IPS-20b (cell line): ENCODE data around the gene TEAD3.
A peak's percentile ranks its signal among the peaks of the same experiment; 100 is the strongest.

Experiments
- H3K27ac ChIP-seq: one replicate; pipeline ENCODE4 v1.5.1; 2013; ENCODE audit warnings: low read length
- H3K27me3 ChIP-seq: 2 replicates; pipeline ENCODE4 v1.6.1; 2013; ENCODE audit warnings: mild to moderate bottlenecking, low read length, inconsistent platforms; ENCODE audit not compliant: insufficient read depth
- H3K36me3 ChIP-seq: 2 replicates; pipeline ENCODE4 v1.6.1; 2013; ENCODE audit warnings: low read depth, mild to moderate bottlenecking, inconsistent platforms, low read length, moderate library complexity; ENCODE audit not compliant: insufficient read depth
- H3K4me1 ChIP-seq: 2 replicates; pipeline ENCODE4 v1.6.1; 2013; ENCODE audit warnings: mild to moderate bottlenecking, control low read depth, inconsistent platforms, low read length, moderate library complexity; ENCODE audit not compliant: insufficient read depth
- H3K4me3 ChIP-seq: 2 replicates; pipeline ENCODE4 v1.5.1; 2013; ENCODE audit warnings: mild to moderate bottlenecking, low read length, inconsistent platforms
- H3K9ac ChIP-seq: 2 replicates; pipeline ENCODE4 v1.6.1; 2013; ENCODE audit warnings: low read depth, mild to moderate bottlenecking, inconsistent platforms, low read length, moderate library complexity
- H3K9me3 ChIP-seq: 2 replicates; pipeline ENCODE4 v1.6.1; 2013; ENCODE audit warnings: mild to moderate bottlenecking, low read depth, low read length, inconsistent platforms; ENCODE audit not compliant: insufficient read depth

The TEAD3 gene

DNA sequence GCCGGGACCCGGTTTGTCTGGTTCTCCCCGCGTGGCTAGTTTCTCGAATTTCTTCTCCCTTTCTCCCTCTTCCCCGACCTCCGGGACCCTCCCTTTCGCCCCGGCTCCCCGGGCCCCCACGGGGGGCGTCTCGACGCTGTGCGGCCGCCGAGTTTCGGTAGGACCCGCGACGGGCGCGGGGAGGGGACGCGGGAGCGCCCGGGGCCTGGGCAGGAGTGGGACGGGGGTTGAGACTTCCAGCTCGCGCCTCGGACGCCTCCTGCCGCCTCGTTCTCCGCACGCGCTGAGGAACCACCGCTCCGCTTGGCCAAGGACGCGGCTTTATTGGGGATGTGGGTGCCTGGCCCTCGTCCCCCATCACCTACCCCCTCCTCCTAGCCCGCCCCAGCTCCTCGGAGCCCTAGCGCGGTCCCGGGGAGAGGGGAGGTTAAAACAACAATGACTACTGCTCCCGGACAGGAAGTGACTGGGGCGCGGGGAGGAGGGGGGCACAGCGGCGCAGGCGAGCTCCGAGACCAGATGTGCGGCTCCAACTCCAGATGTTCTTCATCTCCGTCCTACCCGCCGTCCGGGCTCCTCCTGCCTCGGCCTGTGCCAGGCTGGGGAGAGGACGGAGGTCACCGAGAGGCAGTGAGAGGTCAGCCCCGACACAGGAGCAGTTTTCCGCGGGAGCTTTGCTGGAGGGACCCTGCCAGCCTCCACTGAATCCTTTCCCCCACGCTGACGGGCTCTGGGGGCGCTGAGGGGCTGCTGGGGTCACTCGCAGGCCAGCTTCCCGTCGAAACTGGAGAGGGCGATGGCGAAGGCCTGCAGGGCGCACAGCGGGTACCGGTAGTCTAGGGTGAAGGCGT is 917 bp upstream of the TEAD3 start:
- Histone ChIP-seq H3K4me1 (peaks cover 34% of the 10 kb centered on the region), H3K4me3 (peak overlapping the region; percentile 80), H3K27ac (peak overlapping the region; percentile 72), H3K9ac (peak overlapping the region; percentile 88), H3K36me3 (no peaks in the 10 kb centered on the region), H3K27me3 (peaks cover 38% of the 10 kb centered on the region), H3K9me3 (no peaks in the 10 kb centered on the region)

DNA sequence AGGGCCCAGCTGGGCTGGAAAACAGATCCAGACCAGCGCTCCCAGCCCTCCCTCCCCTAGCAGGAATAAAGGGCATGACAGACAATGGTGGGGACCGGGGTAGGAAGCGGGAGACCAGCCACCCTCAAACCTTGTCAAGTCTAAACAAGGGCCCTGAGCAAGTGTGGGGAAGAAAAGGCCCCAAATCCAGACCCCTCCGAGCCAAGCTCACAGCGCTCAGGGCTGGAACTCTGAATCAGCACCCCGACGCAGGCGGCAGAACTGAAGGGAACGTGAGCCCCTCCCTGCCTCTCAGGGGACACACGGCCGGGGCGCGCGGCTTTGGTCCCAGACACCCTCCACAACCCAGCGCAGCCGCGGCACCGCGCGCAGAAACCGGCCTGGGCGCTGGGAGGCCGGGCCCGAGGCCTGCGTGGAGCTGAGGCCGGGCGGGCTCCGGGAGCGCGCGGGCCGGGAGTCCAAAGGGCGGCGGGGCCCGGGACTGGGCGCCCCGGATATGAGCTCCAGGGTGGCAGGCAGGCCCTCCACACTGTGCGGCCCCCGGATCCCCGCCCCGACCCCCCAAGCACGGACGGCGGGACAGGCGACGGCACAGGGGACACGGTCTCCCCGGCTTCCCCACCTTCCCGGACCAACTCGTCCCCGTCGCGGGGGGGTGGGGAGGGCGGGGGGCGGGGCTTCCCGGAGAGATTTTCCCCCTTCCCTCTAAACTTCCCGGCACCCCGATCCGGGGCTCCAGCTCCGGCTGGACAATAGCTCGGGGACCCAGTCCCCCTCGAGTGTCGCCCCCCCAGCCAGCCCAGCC is 641 bp downstream of the TEAD3 start:
- no peaks in the 10 kb centered on the region for H3K36me3 ChIP-seq
- H3K9me3 ChIP-seq = no peaks in the 10 kb centered on the region
- H3K4me3 ChIP-seq = peak overlapping the region; percentile 80
- H3K27me3 ChIP-seq = peaks cover 38% of the 10 kb centered on the region
- peaks cover 50% of the 10 kb centered on the region for H3K4me1 ChIP-seq
- peak overlapping the region; percentile 69; the same call in 1 of the 2 replicates for H3K9ac ChIP-seq
- no peak overlapping the region for H3K27ac ChIP-seq

DNA sequence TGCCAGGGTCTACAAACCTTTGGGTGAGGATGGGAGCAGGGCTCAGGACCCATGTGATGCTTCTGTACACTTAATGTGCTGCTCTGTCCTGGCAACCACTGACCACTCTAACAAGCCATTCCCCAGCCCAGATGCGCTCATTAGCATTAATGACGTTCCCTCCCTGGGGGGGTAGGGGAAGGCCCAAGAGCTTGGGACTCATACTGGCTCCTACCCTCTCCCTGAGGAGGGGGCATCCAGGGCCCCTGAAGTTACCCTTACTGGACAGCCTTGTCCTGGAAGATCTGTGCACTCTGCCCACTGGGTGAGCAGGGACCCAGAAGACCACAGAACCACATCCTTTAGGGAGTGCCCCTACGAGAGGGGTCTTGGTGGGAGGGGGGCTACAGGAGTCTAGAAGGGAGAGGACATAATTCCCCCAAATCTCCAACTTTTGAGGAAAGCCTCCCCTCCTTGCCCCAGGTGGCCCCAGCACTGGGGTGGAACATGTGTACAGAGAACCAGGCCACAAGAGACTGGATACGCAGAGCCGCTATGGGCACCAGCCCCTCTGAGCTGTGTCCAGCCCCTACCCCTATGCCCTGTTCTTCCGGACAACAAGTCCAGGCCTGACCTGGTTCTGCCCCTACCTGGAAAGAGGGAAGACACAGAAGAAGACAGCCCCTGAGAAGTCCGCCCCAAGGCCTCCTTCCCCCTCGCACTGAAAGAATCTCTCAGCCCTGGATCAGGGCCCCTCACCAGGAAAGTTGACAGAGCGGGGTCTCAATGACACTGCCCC is 1.4 kb downstream of the TEAD3 start:
- Histone ChIP-seq H3K9me3 (no peaks in the 10 kb centered on the region), H3K27ac (no peak overlapping the region), H3K27me3 (peaks cover 38% of the 10 kb centered on the region), H3K4me3 (peak overlapping the region; percentile 80), H3K4me1 (peaks cover 58% of the 10 kb centered on the region), H3K36me3 (no peaks in the 10 kb centered on the region), H3K9ac (peak overlapping the region; percentile 69; the same call in 1 of the 2 replicates)

GRCh38 chr6:35494161-35494563 is 2.7 kb downstream of the TEAD3 start:
- Histone ChIP-seq H3K27ac (no peak overlapping the region), H3K27me3 (peaks cover 30% of the 10 kb centered on the region), H3K4me3 (no peak overlapping the region), H3K9me3 (no peaks in the 10 kb centered on the region), H3K36me3 (no peaks in the 10 kb centered on the region), H3K4me1 (peaks cover 63% of the 10 kb centered on the region), H3K9ac (no peak overlapping the region)

GRCh38 chr6:35493307-35493983 is 3.4 kb downstream of the TEAD3 start:
- Histone ChIP-seq H3K9ac (no peak overlapping the region), H3K4me1 (peaks cover 59% of the 10 kb centered on the region), H3K27me3 (peaks cover 23% of the 10 kb centered on the region; the same call in 1 of the 2 replicates)

DNA sequence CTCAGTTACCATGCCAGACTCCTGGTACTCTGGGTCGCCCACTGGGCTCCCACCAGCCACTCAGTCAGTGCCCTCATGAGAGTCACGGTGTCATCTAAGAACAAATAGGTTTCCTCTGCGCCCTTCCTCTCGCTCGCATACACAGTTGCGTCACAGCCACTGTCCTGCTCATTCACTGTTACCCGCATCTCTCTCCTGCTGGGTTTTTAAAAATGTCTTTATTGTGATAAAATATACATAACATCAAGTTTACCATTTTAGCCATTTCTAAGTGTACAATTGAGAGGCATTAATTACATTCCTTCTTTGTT is 4.0 kb downstream of the TEAD3 start:
- Histone ChIP-seq H3K9me3 (no peaks in the 10 kb centered on the region), H3K4me3 (no peak overlapping the region; the same call in 1 of the 2 replicates), H3K9ac (no peak overlapping the region), H3K36me3 (no peaks in the 10 kb centered on the region), H3K27me3 (peaks cover 18% of the 10 kb centered on the region; the same call in 1 of the 2 replicates), H3K27ac (no peak overlapping the region), H3K4me1 (peaks cover 61% of the 10 kb centered on the region)

More at GRCh38 chr6:35493307-35493983, 3.4 kb downstream of the TEAD3 start:
- H3K27ac ChIP-seq = no peak overlapping the region
- no peak overlapping the region for H3K4me3 ChIP-seq
- H3K9me3 ChIP-seq = no peaks in the 10 kb centered on the region
- H3K36me3 ChIP-seq = no peaks in the 10 kb centered on the region

DNA sequence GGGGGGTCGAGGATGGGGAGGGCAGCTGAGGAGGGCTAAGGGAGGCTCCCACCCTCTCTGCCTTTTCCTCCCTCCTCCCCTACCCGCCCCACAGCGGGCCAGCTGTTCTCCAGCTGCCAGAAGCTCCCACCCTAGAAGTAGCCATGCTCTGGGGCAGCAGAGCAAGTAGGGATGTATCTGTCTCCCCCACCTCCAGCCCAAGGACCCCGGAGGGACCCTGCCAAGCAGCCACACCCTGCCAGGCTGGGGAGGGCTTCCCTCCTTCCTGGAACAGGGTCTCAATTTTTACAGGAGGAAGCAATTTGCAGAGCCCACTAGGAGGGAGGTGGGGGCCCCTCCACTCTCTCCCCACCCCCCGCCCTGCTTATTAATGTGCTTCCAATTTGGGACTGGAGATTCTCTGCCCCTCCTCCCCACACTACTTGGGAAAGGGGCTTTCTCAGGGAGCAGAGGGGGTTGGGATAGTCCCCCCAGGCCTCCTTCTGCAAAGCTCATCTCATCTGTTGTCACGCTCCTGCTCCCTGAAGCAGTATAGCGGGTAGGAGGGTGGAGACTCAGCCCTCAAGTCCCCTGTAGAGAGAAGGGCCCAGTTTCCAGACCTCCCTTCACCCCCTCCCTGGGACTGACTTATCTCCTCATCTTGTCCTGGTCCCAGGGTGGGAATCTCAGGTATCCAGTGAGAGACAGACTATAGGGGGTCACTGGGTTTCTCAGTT is 4.5 kb downstream of the TEAD3 start:
- H3K9ac ChIP-seq = peak overlapping the region; percentile 85; the same call in 1 of the 2 replicates
- H3K4me3 ChIP-seq = peak overlapping the region; percentile 38; the same call in 1 of the 2 replicates
- H3K4me1 ChIP-seq = peaks cover 66% of the 10 kb centered on the region

GRCh38 chr6:35491558-35492257 is 5.2 kb downstream of the TEAD3 start:
- no peaks in the 10 kb centered on the region for H3K9me3 ChIP-seq
- no peak overlapping the region for H3K27ac ChIP-seq
- H3K9ac ChIP-seq = peak overlapping the region; percentile 85; the same call in 1 of the 2 replicates
- H3K36me3 ChIP-seq = no peaks in the 10 kb centered on the region
- peaks cover 71% of the 10 kb centered on the region for H3K4me1 ChIP-seq
- H3K27me3 ChIP-seq = peaks cover 18% of the 10 kb centered on the region; the same call in 1 of the 2 replicates
- peak overlapping the region; percentile 63; the same call in 1 of the 2 replicates for H3K4me3 ChIP-seq

More for the DNA sequence above, 4.5 kb downstream of the TEAD3 start:
- Histone ChIP-seq H3K27me3 (peaks cover 18% of the 10 kb centered on the region; the same call in 1 of the 2 replicates), H3K27ac (no peak overlapping the region), H3K36me3 (no peaks in the 10 kb centered on the region), H3K9me3 (no peaks in the 10 kb centered on the region)

DNA sequence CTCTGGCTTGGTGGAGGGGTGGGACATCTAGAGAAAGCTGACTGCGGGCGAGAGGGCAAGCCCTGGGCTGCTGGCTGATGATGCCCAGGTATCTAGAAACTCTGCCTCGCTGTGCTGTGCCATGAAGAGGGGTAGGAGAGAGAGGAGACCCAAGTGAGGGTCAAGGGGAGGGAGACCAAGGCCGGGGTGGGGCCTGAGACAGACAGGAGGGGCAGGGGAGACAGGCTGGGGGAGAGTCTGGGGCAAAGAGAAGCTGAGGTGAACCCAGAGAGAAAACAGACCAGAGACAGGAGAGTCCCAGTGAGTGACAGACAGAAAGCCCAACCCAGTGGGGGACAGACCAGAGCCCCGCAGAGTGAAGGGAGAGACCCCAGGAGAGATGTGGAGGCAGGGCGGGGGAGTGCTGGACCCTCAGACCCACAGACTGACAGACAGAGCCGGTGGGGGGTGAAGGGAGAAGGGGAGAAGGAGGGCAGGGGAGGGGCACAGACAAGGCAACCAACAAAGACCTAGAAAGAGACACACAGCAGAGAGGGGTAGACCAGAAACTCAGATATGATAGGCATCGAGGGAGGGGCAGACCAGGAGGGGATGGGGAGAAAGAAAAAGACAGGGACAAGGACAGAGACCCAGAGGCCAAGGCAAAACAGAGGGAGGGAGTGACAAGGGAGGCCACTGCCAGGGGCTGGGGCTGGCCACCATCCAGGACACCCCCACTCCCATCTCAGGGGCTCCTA is 5.9 kb downstream of the TEAD3 start:
- peak overlapping the region; percentile 63; the same call in 1 of the 2 replicates for H3K4me3 ChIP-seq
- H3K27me3 ChIP-seq = peaks cover 15% of the 10 kb centered on the region; the same call in 1 of the 2 replicates
- H3K27ac ChIP-seq = peak overlapping the region; percentile 96
- H3K36me3 ChIP-seq = no peaks in the 10 kb centered on the region
- H3K9me3 ChIP-seq = no peaks in the 10 kb centered on the region
- peak overlapping the region; percentile 85; the same call in 1 of the 2 replicates for H3K9ac ChIP-seq
- peaks cover 75% of the 10 kb centered on the region for H3K4me1 ChIP-seq
